Suprapubic skin (tissue), 3 donors: ENCODE data around the gene GAS6.

Experiments used
- CTCF ChIP-seq, 2 donors: fragments of 200-600 bp in 1 of 2; fragments of 450-650 bp in 1 of 2; sonication (generic) in 1 of 2; IDR thresholded peaks; one replicate each; pipeline ENCODE4 v1.5.1; 2016 to 2019; ENCODE audit warnings: antibody characterized with exemption in 2 of 2, mild to moderate bottlenecking in 1 of 2, moderate library complexity in 1 of 2
- POLR2A ChIP-seq, 2 donors: fragments of 450-650 bp; IDR thresholded peaks; one replicate each; pipeline ENCODE4 v1.6.1; 2017; ENCODE audit warnings: antibody characterized with exemption in 2 of 2, mild to moderate bottlenecking in 2 of 2, moderate library complexity in 2 of 2

DNA sequence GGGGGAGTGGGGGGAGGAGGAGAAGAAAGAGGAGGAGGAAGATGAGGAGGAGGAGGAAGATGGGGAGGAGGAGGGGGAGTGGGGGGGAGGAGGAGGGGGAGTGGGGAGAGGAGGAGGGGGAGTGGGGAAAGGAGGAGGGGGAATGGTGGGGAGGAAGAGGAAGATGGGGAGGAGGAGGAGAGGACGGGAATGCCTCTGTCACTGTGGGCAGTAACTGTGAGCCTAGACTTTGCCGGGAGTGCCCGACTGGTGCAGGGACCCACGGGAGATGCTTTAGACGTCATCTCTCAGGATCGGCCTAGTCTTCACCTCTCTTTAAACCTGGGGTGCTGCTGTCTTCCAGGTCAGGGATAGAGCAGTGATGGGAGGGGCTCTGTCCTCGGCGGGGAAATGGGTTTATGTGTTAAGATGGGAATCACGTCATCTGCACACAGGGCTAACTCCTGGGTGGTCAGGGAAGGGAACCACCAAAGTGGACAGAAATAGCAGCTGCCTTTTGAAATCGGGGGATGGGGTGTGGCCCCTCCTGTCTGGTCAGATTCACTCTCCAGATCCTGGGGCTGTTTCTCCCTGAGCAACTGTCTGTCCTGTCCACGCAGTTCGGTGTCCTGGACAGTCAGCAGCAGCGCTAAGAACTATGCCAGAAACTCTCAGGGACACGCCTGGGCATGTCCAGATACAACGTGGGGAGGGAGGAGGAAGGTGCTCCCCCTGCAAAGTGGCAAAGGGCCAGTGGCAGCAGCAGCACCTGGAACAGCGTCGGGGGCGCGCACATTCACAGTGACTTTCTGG is 26.9 kb downstream of the GAS6 start:
- TF ChIP-seq POLR2A (IDR thresholded peaks at IDR 0.05) (no peak), CTCF (IDR thresholded peaks at IDR 0.05) (no peak)
